Hepatocyte (in vitro differentiated cells): Measurements from ENCODE around the gene EVC2. TPM values are rescaled to one million over a fixed set of nuclear protein-coding genes. Genes with fewer than 3 reads are reported as not detected.

Experiments used
- DNase-seq: peaks from one replicate; pipeline ENCODE4 v3.0.0-alpha.2; 2016; ENCODE audit warnings: low spot score
- H2AFZ ChIP-seq: fragments of 200-600 bp; sonication (generic); 2 replicates; pipeline ENCODE4 v1.6.0; 2016; ENCODE audit warnings: antibody characterized with exemption, mild to moderate bottlenecking
- H3K27ac ChIP-seq: fragments of 200-600 bp; sonication (generic); 2 replicates; pipeline ENCODE4 v1.5.1; 2016; ENCODE audit warnings: mild to moderate bottlenecking
- H3K27me3 ChIP-seq: fragments of 200-600 bp; sonication (generic); 2 replicates; pipeline ENCODE4 v1.6.1; 2016
- H3K36me3 ChIP-seq: fragments of 200-600 bp; sonication (generic); replicated peaks from 2 replicates; pipeline ENCODE4 v1.5.1; 2016; ENCODE audit warnings: low read depth; ENCODE audit not compliant: insufficient read depth
- H3K4me1 ChIP-seq: fragments of 200-600 bp; sonication (generic); 2 replicates; pipeline ENCODE4 v1.5.1; 2016; ENCODE audit warnings: mild to moderate bottlenecking, moderate library complexity; ENCODE audit not compliant: insufficient read depth
- H3K4me2 ChIP-seq: fragments of 200-600 bp; sonication (generic); 2 replicates; pipeline ENCODE4 v1.6.0; 2016
- H3K4me3 ChIP-seq: fragments of 200-600 bp; sonication (generic); 2 replicates; pipeline ENCODE4 v1.5.1; 2016; ENCODE audit warnings: mild to moderate bottlenecking
- H3K79me2 ChIP-seq: fragments of 200-600 bp; sonication (generic); 2 replicates; pipeline ENCODE4 v1.6.0; 2017; ENCODE audit warnings: mild to moderate bottlenecking
- H3K9me2 ChIP-seq: fragments of 200-600 bp; sonication (generic); replicated peaks from 2 replicates; pipeline ENCODE4 v1.6.0; 2017; ENCODE audit warnings: mild to moderate bottlenecking; ENCODE audit not compliant: insufficient read depth
- H3K9me3 ChIP-seq: fragments of 200-600 bp; sonication (generic); 2 replicates; pipeline ENCODE4 v1.5.1; 2016; ENCODE audit warnings: low read depth, mild to moderate bottlenecking
- H4K20me1 ChIP-seq: fragments of 200-600 bp; sonication (generic); 2 replicates; pipeline ENCODE4 v1.6.0; 2016; ENCODE audit warnings: mild to moderate bottlenecking; ENCODE audit not compliant: insufficient read depth, poor library complexity, severe bottlenecking
- EZH2 ChIP-seq: fragments of 200-600 bp; sonication (generic); IDR thresholded peaks from 2 replicates; pipeline ENCODE4 v1.6.1; 2016; ENCODE audit warnings: antibody characterized with exemption, mild to moderate bottlenecking, borderline replicate concordance
- EZH2phosphoT487 ChIP-seq: fragments of 200-600 bp; sonication (generic); IDR thresholded peaks from one replicate; pipeline ENCODE4 v1.6.1; 2018; ENCODE audit warnings: antibody characterized with exemption, mild to moderate bottlenecking, low read depth, moderate library complexity; ENCODE audit not compliant: unreplicated experiment, severe bottlenecking
- WGBS: methylation state at CpG from one replicate; pipeline ENCODE4 v1.1.6; 2016; ENCODE audit warnings: low lambda C conversion rate; ENCODE audit errors: missing lambda C conversion rate; 5-methylcytosine and 5-hydroxymethylcytosine counted together
- polyA plus RNA-seq: library from polyadenylated mRNA; unstranded; fragments of >200 nt; fragmentation: Nextera tagmentation; extraction: Ambion mirVana; gene quantifications from 2 replicates; pipeline ENCODE4 v1.2.1, GENCODE V29; 2016
- total RNA-seq: library from RNA; depleted of rRNA; stranded (reverse); fragments of >200 nt; gene quantifications from 2 replicates; pipeline ENCODE4 v1.2.3, GENCODE V29; 2014
- TF ChIP-seq, protein P1 (sequence below): fragments of 200-600 bp; sonication (generic); IDR thresholded peaks from 2 replicates; pipeline ENCODE4 v1.5.1; 2016; ENCODE audit warnings: antibody characterized with exemption, mild to moderate bottlenecking; ENCODE audit not compliant: poor library complexity

The EVC2 gene
- total and polyA plus RNA-seq, 2 experiments from 2014 or later = 3.0 to 4.2 TPM

GRCh38 chr4:5713861-5714260, 5.5 kb upstream of the EVC2 start:
- peaks cover 5% of the 10 kb centered on the region for H3K9me3 ChIP-seq
- no peaks in the 10 kb centered on the region for H4K20me1 ChIP-seq
- no peaks in the 10 kb centered on the region for H3K36me3 ChIP-seq
- H3K27me3 ChIP-seq = no peaks in the 10 kb centered on the region
- no peak overlapping the region for H3K4me2 ChIP-seq
- no peaks in the 10 kb centered on the region for H3K9me2 ChIP-seq
- TF ChIP-seq EZH2phosphoT487 (no peak), EZH2 (no peak)
- no peak overlapping the region for H2AFZ ChIP-seq
- no peak for DNase-seq
- H3K79me2 ChIP-seq = peaks cover 57% of the 10 kb centered on the region
- peaks cover 21% of the 10 kb centered on the region for H3K4me1 ChIP-seq
- WGBS = 89% methylated on average over 6 of the region's 6 CpGs
- H3K4me3 ChIP-seq = no peak overlapping the region
- H3K27ac ChIP-seq = no peak overlapping the region

- WGBS = 92% methylated on average over 3 of the region's 3 CpGs
- H3K4me1 ChIP-seq = peaks cover 24% of the 10 kb centered on the region
- H4K20me1 ChIP-seq = no peaks in the 10 kb centered on the region
- H3K27ac ChIP-seq = no peak overlapping the region
- H2AFZ ChIP-seq = no peak overlapping the region
- no peaks in the 10 kb centered on the region for H3K27me3 ChIP-seq
- H3K79me2 ChIP-seq = peaks cover 54% of the 10 kb centered on the region
- no peak for DNase-seq
- no peak overlapping the region for H3K4me2 ChIP-seq
- no peak overlapping the region for H3K4me3 ChIP-seq
- H3K9me2 ChIP-seq = no peaks in the 10 kb centered on the region
- no peaks in the 10 kb centered on the region for H3K36me3 ChIP-seq
- no peak for TF ChIP-seq EZH2
- TF ChIP-seq, protein P1, sequence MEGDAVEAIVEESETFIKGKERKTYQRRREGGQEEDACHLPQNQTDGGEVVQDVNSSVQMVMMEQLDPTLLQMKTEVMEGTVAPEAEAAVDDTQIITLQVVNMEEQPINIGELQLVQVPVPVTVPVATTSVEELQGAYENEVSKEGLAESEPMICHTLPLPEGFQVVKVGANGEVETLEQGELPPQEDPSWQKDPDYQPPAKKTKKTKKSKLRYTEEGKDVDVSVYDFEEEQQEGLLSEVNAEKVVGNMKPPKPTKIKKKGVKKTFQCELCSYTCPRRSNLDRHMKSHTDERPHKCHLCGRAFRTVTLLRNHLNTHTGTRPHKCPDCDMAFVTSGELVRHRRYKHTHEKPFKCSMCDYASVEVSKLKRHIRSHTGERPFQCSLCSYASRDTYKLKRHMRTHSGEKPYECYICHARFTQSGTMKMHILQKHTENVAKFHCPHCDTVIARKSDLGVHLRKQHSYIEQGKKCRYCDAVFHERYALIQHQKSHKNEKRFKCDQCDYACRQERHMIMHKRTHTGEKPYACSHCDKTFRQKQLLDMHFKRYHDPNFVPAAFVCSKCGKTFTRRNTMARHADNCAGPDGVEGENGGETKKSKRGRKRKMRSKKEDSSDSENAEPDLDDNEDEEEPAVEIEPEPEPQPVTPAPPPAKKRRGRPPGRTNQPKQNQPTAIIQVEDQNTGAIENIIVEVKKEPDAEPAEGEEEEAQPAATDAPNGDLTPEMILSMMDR = no peak
- no peak for TF ChIP-seq EZH2phosphoT487
- peaks cover 5% of the 10 kb centered on the region for H3K9me3 ChIP-seq
Measured at GRCh38 chr4:5712931-5713330, 4.6 kb upstream of the EVC2 start.

DNA sequence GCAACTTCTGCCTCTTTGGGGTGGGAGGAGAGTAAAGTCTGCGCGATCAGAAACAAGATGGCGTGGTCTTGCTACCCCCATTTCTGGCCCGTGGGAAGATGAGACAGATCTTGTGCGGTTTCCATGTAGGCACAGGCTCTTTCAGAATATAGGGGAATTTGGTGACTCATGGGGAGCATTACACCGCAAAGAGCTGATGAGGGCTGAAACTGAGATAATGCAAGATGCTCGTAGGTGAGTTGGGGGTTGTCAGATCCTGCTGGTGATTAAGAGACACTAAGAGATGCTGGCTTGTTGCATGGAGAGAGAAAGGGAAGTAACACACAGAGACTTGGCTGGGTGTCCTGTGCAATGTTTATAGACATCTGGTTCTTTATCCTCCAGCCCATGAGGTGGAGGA, 4.2 kb upstream of the EVC2 start:
- Histone ChIP-seq H3K4me2 (peak overlapping the region; percentile 94), H4K20me1 (no peaks in the 10 kb centered on the region), H3K36me3 (no peaks in the 10 kb centered on the region), H3K9me3 (peaks cover 5% of the 10 kb centered on the region), H2AFZ (no peak overlapping the region), H3K27me3 (no peaks in the 10 kb centered on the region), H3K4me1 (peaks cover 28% of the 10 kb centered on the region), H3K79me2 (peaks cover 57% of the 10 kb centered on the region), H3K27ac (no peak overlapping the region), H3K9me2 (no peaks in the 10 kb centered on the region), H3K4me3 (no peak overlapping the region)
- no peak for TF ChIP-seq EZH2
- TF ChIP-seq, protein P1 = no peak
- no peak for TF ChIP-seq EZH2phosphoT487
- no peak for DNase-seq
- WGBS = 90% methylated on average over 7 of the region's 7 CpGs

- WGBS = 19% methylated on average over 32 of the region's 52 CpGs
- Histone ChIP-seq H3K9me2 (no peaks in the 10 kb centered on the region), H4K20me1 (no peaks in the 10 kb centered on the region), H3K36me3 (no peaks in the 10 kb centered on the region), H2AFZ (peak overlapping the region; percentile 56), H3K4me1 (peaks cover 31% of the 10 kb centered on the region), H3K4me3 (peak overlapping the region; percentile 49), H3K79me2 (peaks cover 50% of the 10 kb centered on the region), H3K27me3 (no peaks in the 10 kb centered on the region), H3K9me3 (peaks cover 5% of the 10 kb centered on the region), H3K27ac (peak overlapping the region; percentile 62), H3K4me2 (peak overlapping the region; percentile 94)
- TF ChIP-seq, protein P1 = no peak
- no peak for TF ChIP-seq EZH2
- TF ChIP-seq EZH2phosphoT487 = no peak
- DNase-seq = no peak
Measured at GRCh38 chr4:5711479-5712184, 3.3 kb upstream of the EVC2 start.
